Gastrocnemius medialis (tissue), 4 donors: Measurements from ENCODE around the gene SLC25A25.

Experiments used
- CTCF ChIP-seq, 5 experiments: fragments of 450-650 bp in 3 of 5; fragments of 200-600 bp in 2 of 5; sonication (generic) in 2 of 5; IDR thresholded peaks in 4 of 5; conservative IDR thresholded peaks in 1 of 5; 1 replicate in 4 of 5; 2 replicates in 1 of 5; pipeline ENCODE4 v1.5.1; 2016 to 2019; ENCODE audit warnings: antibody characterized with exemption in 5 of 5, mild to moderate bottlenecking in 3 of 5, moderate library complexity in 3 of 5
- POLR2A ChIP-seq, 2 donors: fragments of 450-650 bp; IDR thresholded peaks; one replicate each; pipeline ENCODE4 v1.6.1; 2017; ENCODE audit warnings: antibody characterized with exemption in 2 of 2, mild to moderate bottlenecking in 2 of 2, moderate library complexity in 2 of 2

DNA sequence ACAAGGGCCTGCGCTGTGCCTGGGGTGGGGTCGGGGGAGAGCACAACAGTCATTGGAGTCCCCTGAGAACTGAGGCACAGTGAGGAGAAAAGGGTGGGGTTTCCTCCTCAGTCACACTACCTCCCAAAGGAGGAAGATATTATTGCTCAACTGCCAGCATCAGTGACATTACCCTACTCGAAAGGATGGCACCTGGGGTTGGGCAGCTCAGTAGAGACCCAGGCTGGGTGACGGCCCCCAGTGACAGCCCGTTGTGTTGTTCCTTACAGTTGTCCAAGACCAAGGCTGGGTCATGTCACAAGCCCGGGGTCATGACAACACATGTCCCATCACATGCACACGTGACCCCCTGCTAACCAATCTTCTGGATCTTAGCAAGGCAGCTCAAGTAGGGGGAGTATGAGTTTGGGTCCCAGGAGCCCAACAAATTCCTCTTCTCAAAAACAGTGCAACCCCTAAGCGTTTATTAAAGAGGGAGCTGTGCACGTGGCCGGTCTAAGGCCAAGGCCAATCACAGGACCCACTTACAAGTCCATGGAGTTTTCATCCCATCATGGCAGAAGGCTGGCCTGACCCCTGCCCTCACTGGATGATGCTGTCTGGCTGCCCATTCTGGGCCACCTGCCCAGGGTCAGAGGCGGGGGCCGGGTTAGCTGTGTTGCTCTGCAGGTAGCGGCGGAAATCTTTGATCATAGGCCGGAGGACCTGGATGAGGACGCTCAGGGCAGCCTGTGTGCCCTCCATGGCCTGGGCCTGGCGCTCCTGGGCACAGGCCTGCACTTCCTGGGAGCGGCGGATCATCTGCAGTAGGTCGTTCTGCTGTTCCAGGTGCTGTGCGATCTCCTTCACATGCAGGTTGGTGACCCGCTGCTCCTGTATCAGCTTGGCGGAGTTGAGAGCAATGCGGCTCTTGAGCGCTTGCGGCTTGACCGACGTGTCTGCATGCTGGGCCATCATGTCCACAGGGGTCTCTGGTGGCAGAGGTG is 4.9 kb upstream of the SLC25A25 start:
- TF ChIP-seq CTCF (IDR thresholded peaks at IDR 0.05 in 4 of 5, conservative IDR thresholded peaks at IDR 0.05 in 1 of 5) (no peak), POLR2A (IDR thresholded peaks at IDR 0.05) (no peak)
